K562 (cell line): ENCODE data around the gene POLR1C. TPM values are rescaled to one million over a fixed set of nuclear protein-coding genes. Genes with fewer than 3 reads are reported as not detected.

Experiments used
- ATAC-seq: fragments of 200-7000 bp; cut with Tn5 transposase; 3 replicates; pipeline ENCODE4 v1.9.1; 2020; ENCODE audit warnings: moderate library complexity
- BruUV-seq: library from RNA; stranded (reverse); fragments of 400-500 nt; replicated peaks from 2 replicates; lab custom pipeline; 2021; lab: Mats Ljungman, UMichigan
- CTCF ChIA-PET: fragments of 300-600 bp; formaldehyde crosslinking; extraction: SDS; loops from one replicate; lab custom pipeline; 2021; ENCODE audit warnings: low intra/inter-chr PET ratio; lab: Yijun Ruan, JAX
- POLR2A ChIA-PET: fragments of 300-600, 350-650 bp; sonication (Branson Sonifier 250); formaldehyde crosslinking; extraction: SDS; loops from one replicate; lab custom pipeline; 2021; ENCODE audit warnings: antibody characterized with exemption, inconsistent platforms; lab: Yijun Ruan, JAX
- DNase-seq, 4 experiments: peaks; one replicate each; pipeline versions ENCODE4 v3.0.0 to v3.0.0-alpha.2; 2011 to 2018; ENCODE audit warnings: low spot score in 3 of 4, mixed read lengths in 3 of 4; ENCODE audit errors: extremely low read depth in 1 of 4
- FAIRE-seq: peaks from 2 replicates; lab custom pipeline; 2011; peaks lifted over from hg19 to GRCh38; lab: Jason Lieb, UNC
- H2AFZ ChIP-seq: 2 replicates; pipeline ENCODE4 v1.6.0; 2011; ENCODE audit warnings: low read depth, low read length, control low read depth, inconsistent platforms
- H3K27ac ChIP-seq: fragments of 200-600 bp; 3 replicates; pipeline ENCODE4 v1.8.0; 2011; ENCODE audit warnings: low read depth, mild to moderate bottlenecking, control low read depth, inconsistent platforms, low read length, moderate library complexity, mixed read lengths; ENCODE audit errors: extremely low read depth
- H3K27me3 ChIP-seq, 2 experiments: fragments of 300-600 bp in 1 of 2; 2 replicates in 1 of 2; 3 replicates in 1 of 2; pipeline versions ENCODE4 v1.6.0 to v1.8.0; 2011; ENCODE audit warnings: inconsistent platforms in 2 of 2, low read length in 2 of 2, mild to moderate bottlenecking in 1 of 2, mixed read lengths in 1 of 2, moderate library complexity in 1 of 2; ENCODE audit not compliant: control insufficient read depth in 2 of 2, insufficient read depth in 2 of 2
- H3K36me3 ChIP-seq: fragments of 300-600 bp; 3 replicates; pipeline ENCODE4 v1.8.0; 2011; ENCODE audit warnings: mild to moderate bottlenecking, low read length, inconsistent platforms; ENCODE audit not compliant: control insufficient read depth, insufficient read depth
- H3K4me1 ChIP-seq, 2 experiments: fragments of 200-600 bp in 1 of 2; replicated peaks in 1 of 2; 2 replicates in 1 of 2; 3 replicates in 1 of 2; pipeline versions ENCODE4 v1.5.1 to v1.8.0; 2011; ENCODE audit warnings: inconsistent platforms in 2 of 2, low read length in 2 of 2, mild to moderate bottlenecking in 1 of 2, mixed read lengths in 1 of 2, moderate library complexity in 1 of 2; ENCODE audit not compliant: control insufficient read depth in 2 of 2, insufficient read depth in 2 of 2
- H3K4me2 ChIP-seq: 2 replicates; pipeline ENCODE4 v1.6.1; 2011; ENCODE audit warnings: low read length, control low read depth, inconsistent platforms, mixed read lengths; ENCODE audit not compliant: insufficient read depth
- H3K4me3 ChIP-seq: fragments of 200-600 bp; sonication (generic), shearing (Covaris generic); 2 replicates; pipeline ENCODE4 v1.5.1; 2016; ENCODE audit warnings: control low read depth, inconsistent platforms
- H3K79me2 ChIP-seq: fragments of 200-600 bp; 3 replicates; pipeline ENCODE4 v1.8.0; 2011; ENCODE audit warnings: low read length, inconsistent platforms; ENCODE audit not compliant: control insufficient read depth, insufficient read depth
- H3K9ac ChIP-seq, 2 experiments: 2 replicates each; pipeline versions ENCODE4 v1.6.0 to v1.6.1; 2011; ENCODE audit warnings: low read depth in 2 of 2, low read length in 2 of 2, control low read depth in 1 of 2, inconsistent platforms in 1 of 2, mild to moderate bottlenecking in 1 of 2, mixed read lengths in 1 of 2; ENCODE audit not compliant: insufficient read depth in 1 of 2
- H3K9me1 ChIP-seq: one replicate; pipeline ENCODE4 v1.6.0; 2011; ENCODE audit warnings: inconsistent platforms, mild to moderate bottlenecking, low read length, moderate library complexity; ENCODE audit not compliant: control insufficient read depth, insufficient read depth
- H3K9me3 ChIP-seq: replicated peaks from 2 replicates; pipeline ENCODE4 v1.5.1; 2011; ENCODE audit warnings: low read depth, low read length, inconsistent platforms; ENCODE audit not compliant: control insufficient read depth, insufficient read depth
- H4K20me1 ChIP-seq: replicated peaks from 2 replicates; pipeline ENCODE4 v1.6.1; 2011; ENCODE audit warnings: low read length, inconsistent platforms, mixed read lengths; ENCODE audit not compliant: control insufficient read depth, insufficient read depth
- CAMTA2 ChIP-seq: fragments of 250-450 bp; sonication (Bioruptor Pico); conservative IDR thresholded peaks from 2 replicates; pipeline ENCODE4 v1.5.1; 2022
- DACH1 ChIP-seq: fragments of 450-650 bp; IDR thresholded peaks from 2 replicates; pipeline ENCODE4 v1.6.1; 2018; ENCODE audit not compliant: partially characterized antibody
- HEY1 ChIP-seq: fragments of 250-450 bp; sonication (Bioruptor Pico); IDR thresholded peaks from 2 replicates; pipeline ENCODE4 v1.5.0; 2020; ENCODE audit warnings: mild to moderate bottlenecking, moderate library complexity, borderline replicate concordance
- ILK ChIP-seq: fragments of 450-650 bp; IDR thresholded peaks from 2 replicates; pipeline ENCODE4 v1.6.1; 2016; ENCODE audit warnings: missing genetic modification characterization, low read depth, mild to moderate bottlenecking, missing compliant biosample characterization, moderate library complexity, borderline replicate concordance
- KAT8 ChIP-seq: fragments of 450-650 bp; IDR thresholded peaks from 2 replicates; pipeline ENCODE4 v1.6.1; 2016; ENCODE audit warnings: low read depth, mild to moderate bottlenecking
- NFYB ChIP-seq: IDR thresholded peaks from 2 replicates; pipeline ENCODE4 v1.6.1; 2011; ENCODE audit warnings: mild to moderate bottlenecking, moderate library complexity; ENCODE audit not compliant: insufficient read length; ENCODE audit errors: extremely low read depth
- PHF20 ChIP-seq: fragments of 450-650 bp; IDR thresholded peaks from 2 replicates; pipeline ENCODE4 v1.6.1; 2018; ENCODE audit not compliant: partially characterized antibody
- RBM17 ChIP-seq: fragments of 200-400 bp; formaldehyde crosslinking; IDR thresholded peaks from 2 replicates; pipeline ENCODE4 v1.6.1; 2017; ENCODE audit warnings: low read depth, mild to moderate bottlenecking, low read length, borderline replicate concordance
- RUNX1 ChIP-seq: sonication (generic); IDR thresholded peaks from 2 replicates; pipeline ENCODE4 v1.6.1; 2016; ENCODE audit warnings: antibody characterized with exemption, low read depth
- SPI1 ChIP-seq: IDR thresholded peaks from 2 replicates; pipeline ENCODE4 v1.6.1; 2011; ENCODE audit warnings: low read depth, low read length, control low read depth, borderline replicate concordance
- TAF15 ChIP-seq: fragments of 200-400 bp; formaldehyde crosslinking; IDR thresholded peaks from 2 replicates; pipeline ENCODE4 v1.6.1; 2017; ENCODE audit warnings: mild to moderate bottlenecking, low read depth, low read length, moderate library complexity
- TCFL5 ChIP-seq: fragments of 250-450 bp; sonication (Bioruptor Pico); conservative IDR thresholded peaks from 2 replicates; pipeline ENCODE4 v1.6.1; 2021; ENCODE audit warnings: mild to moderate bottlenecking, moderate library complexity, matching md5 sums
- WGBS: fragments of 100-300 bp; shearing (Covaris generic); methylation state at CpG from one replicate; pipeline ENCODE4 v1.1.6; 2016; ENCODE audit warnings: low coverage, mixed read lengths; ENCODE audit not compliant: insufficient coverage; ENCODE audit errors: missing lambda C conversion rate; 5-methylcytosine and 5-hydroxymethylcytosine counted together
- in situ Hi-C: fragments of 300-500 bp; cut with MboI; formaldehyde crosslinking; loops from 4 replicates; pipeline ENCODE4 v1.15.0; 2018; ENCODE audit warnings: inconsistent platforms, mixed read lengths
- intact Hi-C: fragments of 100-400 bp; cut with micrococcal nuclease; formaldehyde crosslinking; loops from 2 replicates; pipeline ENCODE4 v1.14.2; 2022
- polyA plus RNA-seq, 8 experiments: library from polyadenylated mRNA; depleted of rRNA in 4 of 8; stranded (reverse) in 5 of 8; unstranded in 3 of 8; fragments of >200 nt; fragmentation: Nextera tagmentation in 2 of 8; fragmentation: Illumina TruSeq in 1 of 8; extraction: Ambion mirVana in 2 of 8; extraction: Trizol in 1 of 8; gene quantifications; 2 replicates each; pipeline versions ENCODE4 v1.2.1 to v1.2.3, GENCODE V29; 2011 to 2014; ENCODE audit warnings: inconsistent platforms in 1 of 8, missing spikeins in 1 of 8
- total RNA-seq, 7 experiments: library from RNA; depleted of rRNA in 6 of 7; stranded (reverse); fragments of >200 nt in 6 of 7; fragmentation: Illumina TruSeq in 2 of 7; extraction: Trizol in 2 of 7; gene quantifications; 2 replicates each; pipeline versions ENCODE4 v1.2.1 to v1.2.3, GENCODE V29; 2011 to 2021; ENCODE audit warnings: low replicate concordance in 1 of 7
- TF ChIP-seq, protein P1 (sequence below): sonication (generic); formaldehyde crosslinking; IDR thresholded peaks from 2 replicates; pipeline ENCODE4 v1.8.0; 2022; ENCODE audit warnings: mild to moderate bottlenecking, missing genetic modification reagents
- TF ChIP-seq, protein P2 (sequence below), 2 experiments: fragments of 200-800 bp in 1 of 2; sonication (Bioruptor generic) in 1 of 2; sonication (generic) in 1 of 2; formaldehyde crosslinking in 1 of 2; IDR thresholded peaks in 1 of 2; conservative IDR thresholded peaks in 1 of 2; 2 replicates each; pipeline versions ENCODE4 v1.5.0 to v1.6.1; 2016 to 2020; ENCODE audit warnings: missing compliant biosample characterization in 1 of 2, missing genetic modification characterization in 1 of 2, missing genetic modification reagents in 1 of 2
- TF ChIP-seq, protein P3 (sequence below): fragments of 450-650 bp; formaldehyde crosslinking; IDR thresholded peaks from 2 replicates; pipeline ENCODE4 v1.4.0; 2020; ENCODE audit warnings: mild to moderate bottlenecking
- TF ChIP-seq, protein P4 (sequence below), 2 experiments: fragments of 450-650 bp in 1 of 2; sonication (generic) in 1 of 2; formaldehyde crosslinking; conservative IDR thresholded peaks; 2 replicates each; pipeline versions ENCODE4 v1.4.0 to v1.8.1; 2020 to 2022; ENCODE audit warnings: mild to moderate bottlenecking in 1 of 2, missing genetic modification reagents in 1 of 2

POLR1C gene
- total and polyA plus RNA-seq, 9 of the 15 experiments (the other 6 are each of a cell fraction or from before 2014, with no cell fraction given) = 83.5 to 429 (median 120) TPM

DNA sequence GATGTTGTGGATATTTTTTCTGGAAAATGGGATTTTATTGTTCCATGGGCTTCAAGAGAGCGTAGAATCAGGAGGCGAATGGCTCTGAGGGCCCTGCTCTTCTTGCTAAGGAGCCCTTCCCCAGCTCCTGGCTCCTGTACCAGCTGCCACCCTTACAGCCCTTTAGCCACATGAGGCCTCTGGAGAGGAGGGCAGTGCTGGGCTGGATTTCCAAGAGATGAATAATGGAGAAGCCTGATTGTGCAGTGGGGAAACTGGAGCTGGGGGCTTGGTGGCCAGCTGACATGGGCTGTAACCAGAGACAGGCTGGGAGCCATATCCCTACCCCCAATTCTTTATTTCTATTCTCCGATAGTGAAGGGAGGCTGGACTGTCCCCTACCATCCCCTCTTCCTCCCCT lies 16.0 kb upstream of the POLR1C start (continued):
- TF ChIP-seq, protein P1, sequence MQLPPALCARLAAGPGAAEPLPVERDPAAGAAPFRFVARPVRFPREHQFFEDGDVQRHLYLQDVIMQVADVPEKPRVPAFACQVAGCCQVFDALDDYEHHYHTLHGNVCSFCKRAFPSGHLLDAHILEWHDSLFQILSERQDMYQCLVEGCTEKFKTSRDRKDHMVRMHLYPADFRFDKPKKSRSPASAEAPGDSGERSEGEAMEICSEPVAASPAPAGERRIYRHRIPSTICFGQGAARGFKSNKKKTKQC (CRISPR knock-in tag) = no peak

DNA sequence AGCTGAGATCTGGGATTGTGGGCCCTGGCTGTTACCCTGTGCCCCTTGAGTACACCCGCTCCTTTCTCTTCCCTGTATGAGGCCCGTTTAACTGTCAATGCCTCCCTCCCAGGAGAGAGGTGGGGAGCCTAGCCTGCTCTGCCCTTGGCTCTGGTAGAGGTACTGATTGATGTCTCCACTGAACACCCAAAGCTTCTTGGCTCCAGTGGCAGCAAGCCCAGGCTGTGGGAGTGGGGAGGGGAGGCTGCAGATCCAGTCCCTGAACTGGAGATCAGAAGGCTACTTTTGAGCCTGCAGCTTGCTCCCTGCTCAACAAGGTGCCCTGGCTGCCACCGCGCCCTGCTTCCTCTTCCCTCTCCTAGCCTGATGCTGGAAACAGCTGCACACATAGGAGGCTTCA lies 14.2 kb upstream of the POLR1C start:
- CTCF ChIA-PET = no interaction called here
- POLR2A ChIA-PET = interaction anchor here (0.8 to 2.2 kb wide), 3 partner anchors 8 to 22 kb away, joined by 3 to 10 read pairs (median 4); no protein-coding TSS in a partner anchor
- H3K9me1 ChIP-seq = no peaks in the 10 kb centered on the region
- peaks cover 5 to 20% of the 10 kb centered on the region in 2 experiments; a peak in 4 of 5 replicates for H3K4me1 ChIP-seq
- H3K4me2 ChIP-seq = no peak overlapping the region
- no peak overlapping the region for H3K4me3 ChIP-seq
- no peaks in the 10 kb centered on the region for H3K79me2 ChIP-seq
- H3K9me3 ChIP-seq = no peaks in the 10 kb centered on the region
- 77% methylated on average over 4 of the region's 4 CpGs for WGBS
- H2AFZ ChIP-seq = no peak overlapping the region
- no peak for FAIRE-seq
- no TSS peak for BruUV-seq
- no peaks in the 10 kb centered on the region for H3K27me3 ChIP-seq
- TF ChIP-seq HEY1 (no peak), NFYB (no peak), CAMTA2 (CRISPR knock-in tag) (no peak), TCFL5 (CRISPR knock-in tag) (no peak), TAF15 (no peak), DACH1 (no peak), SPI1 (no peak), RUNX1 (no peak), PHF20 (no peak), ILK (tag) (no peak), RBM17 (no peak), KAT8 (no peak)
- TF ChIP-seq, protein P2, sequence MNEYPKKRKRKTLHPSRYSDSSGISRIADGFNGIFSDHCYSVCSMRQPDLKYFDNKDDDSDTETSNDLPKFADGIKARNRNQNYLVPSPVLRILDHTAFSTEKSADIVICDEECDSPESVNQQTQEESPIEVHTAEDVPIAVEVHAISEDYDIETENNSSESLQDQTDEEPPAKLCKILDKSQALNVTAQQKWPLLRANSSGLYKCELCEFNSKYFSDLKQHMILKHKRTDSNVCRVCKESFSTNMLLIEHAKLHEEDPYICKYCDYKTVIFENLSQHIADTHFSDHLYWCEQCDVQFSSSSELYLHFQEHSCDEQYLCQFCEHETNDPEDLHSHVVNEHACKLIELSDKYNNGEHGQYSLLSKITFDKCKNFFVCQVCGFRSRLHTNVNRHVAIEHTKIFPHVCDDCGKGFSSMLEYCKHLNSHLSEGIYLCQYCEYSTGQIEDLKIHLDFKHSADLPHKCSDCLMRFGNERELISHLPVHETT (CRISPR knock-in tag; conservative IDR thresholded peaks at IDR 0.05 in 1 of 2, IDR thresholded peaks at IDR 0.05 in 1 of 2) = no peak
- TF ChIP-seq, protein P3, sequence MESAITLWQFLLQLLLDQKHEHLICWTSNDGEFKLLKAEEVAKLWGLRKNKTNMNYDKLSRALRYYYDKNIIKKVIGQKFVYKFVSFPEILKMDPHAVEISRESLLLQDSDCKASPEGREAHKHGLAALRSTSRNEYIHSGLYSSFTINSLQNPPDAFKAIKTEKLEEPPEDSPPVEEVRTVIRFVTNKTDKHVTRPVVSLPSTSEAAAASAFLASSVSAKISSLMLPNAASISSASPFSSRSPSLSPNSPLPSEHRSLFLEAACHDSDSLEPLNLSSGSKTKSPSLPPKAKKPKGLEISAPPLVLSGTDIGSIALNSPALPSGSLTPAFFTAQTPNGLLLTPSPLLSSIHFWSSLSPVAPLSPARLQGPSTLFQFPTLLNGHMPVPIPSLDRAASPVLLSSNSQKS (CRISPR knock-in tag) = no peak
- TF ChIP-seq, protein P4, sequence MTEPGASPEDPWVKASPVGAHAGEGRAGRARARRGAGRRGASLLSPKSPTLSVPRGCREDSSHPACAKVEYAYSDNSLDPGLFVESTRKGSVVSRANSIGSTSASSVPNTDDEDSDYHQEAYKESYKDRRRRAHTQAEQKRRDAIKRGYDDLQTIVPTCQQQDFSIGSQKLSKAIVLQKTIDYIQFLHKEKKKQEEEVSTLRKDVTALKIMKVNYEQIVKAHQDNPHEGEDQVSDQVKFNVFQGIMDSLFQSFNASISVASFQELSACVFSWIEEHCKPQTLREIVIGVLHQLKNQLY (CRISPR knock-in tag; conservative IDR thresholded peaks at IDR 0.05) = no peak
- no peak overlapping the region for H3K9ac ChIP-seq
- H3K36me3 ChIP-seq = peaks cover 73% of the 10 kb centered on the region; the same call in 2 of the 3 replicates
- peaks cover 8% of the 10 kb centered on the region; the same call in 1 of the 2 replicates for H4K20me1 ChIP-seq
- H3K27ac ChIP-seq = no peak overlapping the region
- DNase-seq = no peak
- intact Hi-C loops = no loop called here
- no peak for ATAC-seq
- in situ Hi-C loops = no loop called here
